ENCODE results near the gene ATG101.

The ATG101 gene

DNA sequence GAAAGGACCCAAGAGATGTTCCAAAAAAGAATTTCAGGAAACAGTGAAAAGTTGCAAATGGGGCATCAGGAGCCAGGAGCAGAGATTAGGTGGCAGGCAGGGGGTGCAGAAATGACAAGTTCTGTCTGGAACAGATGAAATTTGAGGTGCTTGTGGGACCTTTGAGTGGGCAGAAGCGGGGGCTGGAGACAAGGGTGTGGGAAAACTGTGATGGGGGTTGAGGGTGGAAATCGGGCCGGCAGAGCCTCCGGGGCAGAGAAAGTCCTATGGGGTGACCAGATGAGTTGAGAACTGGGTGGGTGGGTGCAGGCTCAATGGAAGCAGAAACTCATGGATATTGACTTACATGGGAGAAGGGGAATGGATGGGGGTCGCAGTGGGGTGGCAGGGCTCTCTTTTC is 20.1 kb upstream of the ATG101 start:
- H3K79me2 ChIP-seq (ENCODE audit: insufficient read depth, low read length) = no peaks in the 10 kb centered on the region
- no peak overlapping the region for H3K4me3 ChIP-seq (ENCODE audit: low read length, poor library complexity, severe bottlenecking)
- H3K4me2 ChIP-seq (ENCODE audit: low read depth, low read length, poor library complexity, severe bottlenecking) = peak overlapping the region; percentile 95
- no peaks in the 10 kb centered on the region for H3K9me2 ChIP-seq (replicated peaks; ENCODE audit: low read depth, low read length)
- H3F3A ChIP-seq (ENCODE audit: low read depth) = no peaks in the 10 kb centered on the region
- no peaks in the 10 kb centered on the region for H3K27me3 ChIP-seq (ENCODE audit: insufficient read depth, low read length, poor library complexity, severe bottlenecking)
- no peaks in the 10 kb centered on the region for H4K20me1 ChIP-seq (ENCODE audit: insufficient read depth, low read length, poor library complexity, severe bottlenecking)
- H3K9ac ChIP-seq (ENCODE audit: low read depth, low read length, poor library complexity, severe bottlenecking) = no peak overlapping the region
- no peaks in the 10 kb centered on the region for H3K9me3 ChIP-seq (ENCODE audit: insufficient read depth, low read depth, low read length)
- TF ChIP-seq EZH2phosphoT487 (IDR thresholded peaks at IDR 0.05; ENCODE audit: borderline replicate concordance) = no peak
- TF ChIP-seq, protein P1, sequence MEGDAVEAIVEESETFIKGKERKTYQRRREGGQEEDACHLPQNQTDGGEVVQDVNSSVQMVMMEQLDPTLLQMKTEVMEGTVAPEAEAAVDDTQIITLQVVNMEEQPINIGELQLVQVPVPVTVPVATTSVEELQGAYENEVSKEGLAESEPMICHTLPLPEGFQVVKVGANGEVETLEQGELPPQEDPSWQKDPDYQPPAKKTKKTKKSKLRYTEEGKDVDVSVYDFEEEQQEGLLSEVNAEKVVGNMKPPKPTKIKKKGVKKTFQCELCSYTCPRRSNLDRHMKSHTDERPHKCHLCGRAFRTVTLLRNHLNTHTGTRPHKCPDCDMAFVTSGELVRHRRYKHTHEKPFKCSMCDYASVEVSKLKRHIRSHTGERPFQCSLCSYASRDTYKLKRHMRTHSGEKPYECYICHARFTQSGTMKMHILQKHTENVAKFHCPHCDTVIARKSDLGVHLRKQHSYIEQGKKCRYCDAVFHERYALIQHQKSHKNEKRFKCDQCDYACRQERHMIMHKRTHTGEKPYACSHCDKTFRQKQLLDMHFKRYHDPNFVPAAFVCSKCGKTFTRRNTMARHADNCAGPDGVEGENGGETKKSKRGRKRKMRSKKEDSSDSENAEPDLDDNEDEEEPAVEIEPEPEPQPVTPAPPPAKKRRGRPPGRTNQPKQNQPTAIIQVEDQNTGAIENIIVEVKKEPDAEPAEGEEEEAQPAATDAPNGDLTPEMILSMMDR (conservative IDR thresholded peaks at IDR 0.05; ENCODE audit: low read length) = no peak
- H3K4me1 ChIP-seq (ENCODE audit: insufficient read depth, low read length, poor library complexity, severe bottlenecking) = peaks cover 34% of the 10 kb centered on the region
- no peaks in the 10 kb centered on the region for H3K36me3 ChIP-seq (ENCODE audit: insufficient read depth, low read length)
- H2AFZ ChIP-seq (ENCODE audit: low read length) = no peak overlapping the region

DNA sequence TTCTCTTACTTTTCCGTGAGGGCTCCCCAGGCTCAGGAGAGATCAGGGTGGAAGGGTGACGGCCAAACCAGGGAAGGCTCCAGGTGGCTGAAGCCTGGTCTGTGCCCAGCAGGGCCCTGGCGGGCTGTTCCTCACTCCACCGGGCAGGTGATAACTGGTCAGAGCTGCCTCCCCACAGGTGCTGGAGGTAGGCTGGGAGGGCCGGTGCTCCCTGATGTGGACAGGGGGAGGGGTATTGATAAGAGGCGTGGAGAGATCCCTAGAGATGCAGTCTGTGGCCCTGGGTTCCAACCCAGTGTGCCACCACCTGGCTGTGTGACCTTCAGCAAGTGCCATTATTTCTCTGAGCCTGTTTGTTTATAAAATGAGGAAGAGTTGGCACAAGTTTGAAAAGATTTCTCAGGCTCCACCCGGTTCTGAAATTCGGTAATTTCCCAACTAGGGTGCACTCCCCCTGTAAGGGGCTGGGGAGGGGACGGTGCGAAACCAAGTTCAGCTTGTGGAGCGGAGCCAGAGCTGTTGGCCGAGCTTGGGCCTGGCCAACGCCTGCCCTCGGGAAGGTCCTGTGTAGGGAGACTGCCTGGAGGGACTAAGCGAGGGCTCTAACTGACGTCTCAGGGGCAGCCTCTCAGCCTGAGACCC is 19.5 kb upstream of the ATG101 start:
- no peaks in the 10 kb centered on the region for H3K27me3 ChIP-seq (ENCODE audit: insufficient read depth, low read length, poor library complexity, severe bottlenecking)
- H3K36me3 ChIP-seq (ENCODE audit: insufficient read depth, low read length) = no peaks in the 10 kb centered on the region
- H3K9ac ChIP-seq (ENCODE audit: low read depth, low read length, poor library complexity, severe bottlenecking) = peak overlapping the region; percentile 84
- H3F3A ChIP-seq (ENCODE audit: low read depth) = no peaks in the 10 kb centered on the region
- H3K9me2 ChIP-seq (replicated peaks; ENCODE audit: low read depth, low read length) = no peaks in the 10 kb centered on the region
- no peaks in the 10 kb centered on the region for H3K9me3 ChIP-seq (ENCODE audit: insufficient read depth, low read depth, low read length)
- TF ChIP-seq EZH2phosphoT487 (IDR thresholded peaks at IDR 0.05; ENCODE audit: borderline replicate concordance) = no peak
- TF ChIP-seq, protein P1 (conservative IDR thresholded peaks at IDR 0.05; ENCODE audit: low read length) = no peak
- no peaks in the 10 kb centered on the region for H4K20me1 ChIP-seq (ENCODE audit: insufficient read depth, low read length, poor library complexity, severe bottlenecking)
- H3K4me1 ChIP-seq (ENCODE audit: insufficient read depth, low read length, poor library complexity, severe bottlenecking) = peaks cover 34% of the 10 kb centered on the region
- no peaks in the 10 kb centered on the region for H3K79me2 ChIP-seq (ENCODE audit: insufficient read depth, low read length)
- H3K4me3 ChIP-seq (ENCODE audit: low read length, poor library complexity, severe bottlenecking) = peak overlapping the region; percentile 85
- H2AFZ ChIP-seq (ENCODE audit: low read length) = peak overlapping the region; percentile 97
- H3K4me2 ChIP-seq (ENCODE audit: low read depth, low read length, poor library complexity, severe bottlenecking) = peak overlapping the region; percentile 95

DNA sequence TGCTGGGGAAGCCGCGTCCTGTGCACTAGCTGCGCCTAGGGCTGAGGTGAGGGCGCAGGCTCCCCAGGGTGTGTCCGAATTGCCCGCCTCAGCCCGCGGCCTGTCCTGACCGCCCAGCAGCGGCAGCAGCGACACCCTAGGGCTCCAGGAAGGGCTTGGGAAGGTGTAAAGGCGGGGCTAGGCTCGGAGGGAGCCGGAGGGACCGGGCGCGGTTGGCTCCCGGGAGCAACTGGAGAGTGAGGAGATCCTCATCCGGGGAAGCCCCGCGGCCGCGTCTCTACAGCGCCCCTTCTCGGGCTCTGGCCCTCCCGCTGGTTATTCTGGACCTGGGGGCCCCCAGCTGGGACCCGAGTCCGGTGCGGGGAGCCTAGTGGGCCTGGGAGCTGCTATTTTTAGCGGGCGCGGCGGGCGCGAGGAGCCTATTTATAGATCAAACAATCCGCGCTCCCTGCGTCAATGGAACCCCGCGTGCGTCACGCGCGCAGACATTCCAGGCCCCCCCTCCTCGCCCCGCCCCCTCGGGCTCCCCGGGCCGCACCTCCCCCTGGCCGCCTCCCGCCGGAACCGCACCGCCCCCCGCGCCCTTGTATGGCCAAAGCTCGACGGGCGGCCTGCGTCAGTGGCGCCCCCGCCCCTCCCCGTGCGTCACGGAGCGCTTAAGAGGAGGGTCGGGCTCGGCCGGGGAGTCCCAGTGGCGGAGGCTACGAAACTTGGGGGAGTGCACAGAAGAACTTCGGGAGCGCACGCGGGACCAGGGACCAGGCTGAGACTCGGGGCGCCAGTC is 18.8 kb upstream of the ATG101 start, which contains the start of gene NR4A1:
TSS of gene NR4A1 (plus strand) at position 685 of the 784 bp plus-strand sequence. CDS start 2,887 bp downstream, outside the sequence.
- Histone ChIP-seq H3K27me3 (ENCODE audit: insufficient read depth, low read length, poor library complexity, severe bottlenecking) (no peaks in the 10 kb centered on the region), H3K9me2 (replicated peaks; ENCODE audit: low read depth, low read length) (no peaks in the 10 kb centered on the region), H3K79me2 (ENCODE audit: insufficient read depth, low read length) (no peaks in the 10 kb centered on the region), H3K9me3 (ENCODE audit: insufficient read depth, low read depth, low read length) (no peaks in the 10 kb centered on the region), H2AFZ (ENCODE audit: low read length) (peak within 1 kb of the TSS; percentile 97), H3K4me3 (ENCODE audit: low read length, poor library complexity, severe bottlenecking) (peak within 1 kb of the TSS; percentile 85), H3K4me2 (ENCODE audit: low read depth, low read length, poor library complexity, severe bottlenecking) (peak within 1 kb of the TSS; percentile 95), H4K20me1 (ENCODE audit: insufficient read depth, low read length, poor library complexity, severe bottlenecking) (no peaks in the 10 kb centered on the region), H3K4me1 (ENCODE audit: insufficient read depth, low read length, poor library complexity, severe bottlenecking) (peaks cover 28% of the 10 kb centered on the region), H3K36me3 (ENCODE audit: insufficient read depth, low read length) (no peaks in the 10 kb centered on the region), H3F3A (ENCODE audit: low read depth) (no peaks in the 10 kb centered on the region), H3K9ac (ENCODE audit: low read depth, low read length, poor library complexity, severe bottlenecking) (peak within 1 kb of the TSS; percentile 84)
- no peak for TF ChIP-seq EZH2phosphoT487 (IDR thresholded peaks at IDR 0.05; ENCODE audit: borderline replicate concordance)
- TF ChIP-seq, protein P1 (conservative IDR thresholded peaks at IDR 0.05; ENCODE audit: low read length) = no peak; the same call in 1 of the 2 replicates

Data from Loucy (cell line).